ACHN (cell line): ENCODE results near the gene SH3PXD2A.

Experiments used
- DNase-seq: peaks from one replicate; pipeline ENCODE4 v3.0.0-alpha.2; 2015
- in situ Hi-C: cut with HindIII; loops from 2 replicates; pipeline ENCODE4 v1.10.0; 2017; ENCODE audit warnings: low sequenced_read_pairs, low pct_ligation_motif_present, low pct_unique_long_range_greater_than_20kb

Gene SH3PXD2A

GRCh38 chr10:103696411-103697145, 158.8 kb downstream of the SH3PXD2A start:
- peak; percentile 88 for DNase-seq
- in situ Hi-C loops: no loop called here

- DNase-seq: no peak
- in situ Hi-C loops: no loop called here
Measured at GRCh38 chr10:103696094-103696410, 159.3 kb downstream of the SH3PXD2A start.

- in situ Hi-C loops: no loop called here
- DNase-seq: no peak
Measured at GRCh38 chr10:103695584-103696005, 159.8 kb downstream of the SH3PXD2A start.

- in situ Hi-C loops: no loop called here
- DNase-seq: no peak
Measured at GRCh38 chr10:103693812-103694205, 161.6 kb downstream of the SH3PXD2A start.

- in situ Hi-C loops: no loop called here
- DNase-seq: no peak
Measured at GRCh38 chr10:103692952-103693811, 162.2 kb downstream of the SH3PXD2A start.

GRCh38 chr10:103692436-103692951, 162.9 kb downstream of the SH3PXD2A start:
- in situ Hi-C loops: no loop called here
- DNase-seq: no peak

- in situ Hi-C loops: no loop called here
- DNase-seq: no peak
Measured at GRCh38 chr10:103691723-103692435, 163.5 kb downstream of the SH3PXD2A start.

GRCh38 chr10:103691267-103691666, 164.1 kb downstream of the SH3PXD2A start:
- no peak for DNase-seq
- in situ Hi-C loops: no loop called here

GRCh38 chr10:103690281-103690680, 165.1 kb downstream of the SH3PXD2A start:
- in situ Hi-C loops: no loop called here
- no peak for DNase-seq

- in situ Hi-C loops: no loop called here
- DNase-seq: no peak
Measured at GRCh38 chr10:103688491-103688890, 166.9 kb downstream of the SH3PXD2A start.

GRCh38 chr10:103687718-103688117, 167.7 kb downstream of the SH3PXD2A start:
- no peak for DNase-seq
- in situ Hi-C loops: no loop called here

GRCh38 chr10:103687172-103687571, 168.2 kb downstream of the SH3PXD2A start:
- in situ Hi-C loops: no loop called here
- no peak for DNase-seq

- peak; percentile 63 for DNase-seq
- in situ Hi-C loops: no loop called here
Measured at GRCh38 chr10:103685880-103686669, 169.3 kb downstream of the SH3PXD2A start.

GRCh38 chr10:103683851-103684250, 171.5 kb downstream of the SH3PXD2A start:
- in situ Hi-C loops: no loop called here
- no peak for DNase-seq

- no peak for DNase-seq
- in situ Hi-C loops: no loop called here
Measured at GRCh38 chr10:103682631-103683030, 172.7 kb downstream of the SH3PXD2A start.

- in situ Hi-C loops: no loop called here
Measured at GRCh38 chr10:103681617-103682399, 173.6 kb downstream of the SH3PXD2A start.

GRCh38 chr10:103680869-103681236, 174.5 kb downstream of the SH3PXD2A start:
- in situ Hi-C loops: no loop called here
- no peak for DNase-seq

More at GRCh38 chr10:103681617-103682399, 173.6 kb downstream of the SH3PXD2A start:
- no peak for DNase-seq
